GM12878 (cell line): ENCODE results near the gene CBFA2T3. TPM values are rescaled to one million over a fixed set of nuclear protein-coding genes. Genes with fewer than 3 reads are reported as not detected.

Experiments used
- ATAC-seq: fragments of 200-7000 bp; cut with Tn5 transposase; 3 replicates; pipeline ENCODE4 v1.9.1; 2020; ENCODE audit warnings: mild to moderate bottlenecking, moderate library complexity
- BruUV-seq: library from RNA; stranded (reverse); fragments of 400-500 nt; replicated peaks from 2 replicates; lab custom pipeline; 2021; lab: Mats Ljungman, UMichigan
- CTCF ChIA-PET: fragments of 300-600 bp; sonication (Branson Sonifier 250); formaldehyde crosslinking; extraction: SDS; loops from one replicate; lab custom pipeline; 2021; ENCODE audit warnings: inconsistent platforms; lab: Yijun Ruan, JAX
- POLR2A ChIA-PET: fragments of 350-600 bp; formaldehyde crosslinking; extraction: SDS; loops from one replicate; lab custom pipeline; 2021; ENCODE audit warnings: inconsistent platforms; lab: Charles Lee
- RAD21 ChIA-PET: fragments of 300-600 bp; sonication (Branson Sonifier 250); formaldehyde crosslinking; loops from one replicate; lab custom pipeline; 2023; ENCODE audit warnings: antibody characterized with exemption; ENCODE audit not compliant: unreplicated experiment; lab: Charles Lee
- SMC1A ChIA-PET: fragments of 300-600 bp; sonication (Branson Sonifier 250); formaldehyde crosslinking; loops from one replicate; lab custom pipeline; 2023; ENCODE audit not compliant: unreplicated experiment, uncharacterized antibody; lab: Charles Lee
- DNase-seq: peaks from one replicate; pipeline ENCODE4 v3.0.0-alpha.2; 2011; ENCODE audit warnings: low read depth, low spot score
- FAIRE-seq: peaks from 3 replicates; lab custom pipeline; 2011; peaks lifted over from hg19 to GRCh38; lab: Jason Lieb, UNC
- H2AFZ ChIP-seq: 2 replicates; pipeline ENCODE4 v1.6.0; 2011; ENCODE audit warnings: low read depth, low read length, control low read depth; ENCODE audit not compliant: control insufficient read depth
- H3K27ac ChIP-seq: 2 replicates; pipeline ENCODE4 v1.5.1; 2011; ENCODE audit warnings: control low read depth; ENCODE audit not compliant: control insufficient read depth, insufficient read depth
- H3K27me3 ChIP-seq, 2 experiments: replicated peaks in 1 of 2; 2 replicates each; pipeline versions ENCODE4 v1.6.0 to v1.6.1; 2011; ENCODE audit warnings: low read length in 1 of 2; ENCODE audit not compliant: control insufficient read depth in 2 of 2, insufficient read depth in 2 of 2
- H3K36me3 ChIP-seq, 2 experiments: 2 replicates each; pipeline ENCODE4 v1.5.1; 2011; ENCODE audit warnings: low read length in 1 of 2; ENCODE audit not compliant: control insufficient read depth in 2 of 2, insufficient read depth in 2 of 2
- H3K4me1 ChIP-seq: 2 replicates; pipeline ENCODE4 v1.6.1; 2011; ENCODE audit warnings: mild to moderate bottlenecking, low read length, moderate library complexity, mixed read lengths; ENCODE audit not compliant: control insufficient read depth, insufficient read depth
- H3K4me2 ChIP-seq: 2 replicates; pipeline ENCODE4 v1.6.0; 2011; ENCODE audit warnings: control low read depth; ENCODE audit not compliant: control insufficient read depth, insufficient read depth
- H3K4me3 ChIP-seq: fragments of 200-600 bp; sonication (generic); 2 replicates; pipeline ENCODE4 v1.5.1; 2016
- H3K79me2 ChIP-seq: 2 replicates; pipeline ENCODE4 v1.6.0; 2011; ENCODE audit warnings: low read length; ENCODE audit not compliant: control insufficient read depth, insufficient read depth
- H3K9ac ChIP-seq: 2 replicates; pipeline ENCODE4 v1.8.0; 2011; ENCODE audit warnings: low read length, control low read depth, mixed read lengths; ENCODE audit not compliant: control insufficient read depth, insufficient read depth
- H3K9me3 ChIP-seq: replicated peaks from 3 replicates; pipeline ENCODE4 v1.5.1; 2011; ENCODE audit warnings: mild to moderate bottlenecking, low read length; ENCODE audit not compliant: control insufficient read depth, insufficient read depth
- H4K20me1 ChIP-seq: 2 replicates; pipeline ENCODE4 v1.6.0; 2011; ENCODE audit not compliant: control insufficient read depth, insufficient read depth
- EED ChIP-seq: sonication (generic); IDR thresholded peaks from 2 replicates; pipeline ENCODE4 v1.6.1; 2016; ENCODE audit warnings: antibody characterized with exemption, low read depth
- ETV6 ChIP-seq, 2 experiments: fragments of 450-650 bp in 1 of 2; IDR thresholded peaks in 1 of 2; conservative IDR thresholded peaks in 1 of 2; 2 replicates each; pipeline ENCODE4 v1.6.1; 2014; ENCODE audit warnings: antibody characterized with exemption in 1 of 2, borderline replicate concordance in 1 of 2, low read depth in 1 of 2, mild to moderate bottlenecking in 1 of 2, moderate library complexity in 1 of 2
- GATAD2B ChIP-seq: fragments of 450-650 bp; conservative IDR thresholded peaks from 2 replicates; pipeline ENCODE4 v1.6.1; 2017; ENCODE audit warnings: low read depth, mild to moderate bottlenecking, moderate library complexity
- HCFC1 ChIP-seq: fragments of 150-350 bp; IDR thresholded peaks from 2 replicates; pipeline ENCODE4 v1.6.1; 2014; ENCODE audit warnings: low read length
- LARP7 ChIP-seq: fragments of 450-650 bp; IDR thresholded peaks from 2 replicates; pipeline ENCODE4 v1.6.1; 2017; ENCODE audit warnings: mild to moderate bottlenecking
- PAX8 ChIP-seq: fragments of 450-650 bp; IDR thresholded peaks from 2 replicates; pipeline ENCODE4 v1.6.1; 2017; ENCODE audit warnings: mild to moderate bottlenecking, moderate library complexity
- POLR2AphosphoS5 ChIP-seq: IDR thresholded peaks from 2 replicates; pipeline ENCODE4 v1.6.1; 2011; ENCODE audit warnings: mild to moderate bottlenecking, low read length, inconsistent platforms
- RFX5 ChIP-seq: IDR thresholded peaks from 2 replicates; pipeline ENCODE4 v1.6.1; 2011; ENCODE audit warnings: low read depth, low read length, improper control_type of control experiment
- SPI1 ChIP-seq: IDR thresholded peaks from 2 replicates; pipeline ENCODE4 v1.6.1; 2011; ENCODE audit warnings: low read depth, mild to moderate bottlenecking, low read length, moderate library complexity, borderline replicate concordance; ENCODE audit not compliant: insufficient read depth
- STAT1 ChIP-seq: fragments of 450-650 bp; conservative IDR thresholded peaks from 2 replicates; pipeline ENCODE4 v1.6.1; 2014; ENCODE audit warnings: antibody characterized with exemption, mild to moderate bottlenecking
- TCF3 ChIP-seq: IDR thresholded peaks from 2 replicates; pipeline ENCODE4 v1.6.1; 2012; ENCODE audit warnings: low read depth, mild to moderate bottlenecking, low read length, borderline replicate concordance; ENCODE audit not compliant: insufficient read depth
- WGBS: methylation state at CpG from one replicate; pipeline ENCODE4 v1.1.6; 2016; ENCODE audit warnings: low lambda C conversion rate; ENCODE audit not compliant: insufficient replicate concordance, insufficient coverage; ENCODE audit errors: missing lambda C conversion rate; 5-methylcytosine and 5-hydroxymethylcytosine counted together
- in situ Hi-C: fragments of 300-500 bp; cut with MboI; formaldehyde crosslinking; loops from 9 replicates; pipeline ENCODE4 v1.14.3; 2018; ENCODE audit warnings: mixed read lengths
- intact Hi-C: fragments of 100-400 bp; cut with micrococcal nuclease; formaldehyde crosslinking; loops from one replicate; pipeline ENCODE4 v1.14.2; 2022; ENCODE audit not compliant: unreplicated experiment
- polyA plus RNA-seq, 11 experiments: library from polyadenylated mRNA; depleted of rRNA in 4 of 11; unstranded in 6 of 11; stranded (reverse) in 5 of 11; fragments of >200 nt; fragmentation: Nextera tagmentation in 4 of 11; fragmentation: Illumina TruSeq in 1 of 11; extraction: Ambion mirVana in 4 of 11; extraction: Trizol in 1 of 11; gene quantifications; 1 replicate in 1 of 11; 2 replicates in 10 of 11; pipeline versions ENCODE4 v1.2.1 to v1.2.3, GENCODE V29; 2011 to 2016; ENCODE audit warnings: inconsistent platforms in 2 of 11, missing spikeins in 2 of 11, low read depth in 1 of 11
- total RNA-seq, 4 experiments: library from RNA; depleted of rRNA in 3 of 4; stranded (reverse); fragments of >200 nt in 3 of 4; fragmentation: Illumina TruSeq in 1 of 4; extraction: Trizol in 1 of 4; gene quantifications; 2 replicates each; pipeline versions ENCODE4 v1.2.1 to v1.2.3, GENCODE V29; 2013 to 2021
- TF ChIP-seq, protein P1 (sequence below): fragments of 450-650 bp; formaldehyde crosslinking; IDR thresholded peaks from 2 replicates; pipeline ENCODE4 v1.4.0; 2020; ENCODE audit warnings: mild to moderate bottlenecking, moderate library complexity
- TF ChIP-seq, protein P2 (sequence below): fragments of 450-650 bp; IDR thresholded peaks from 2 replicates; pipeline ENCODE4 v1.6.1; 2017; ENCODE audit warnings: low read depth, mild to moderate bottlenecking, moderate library complexity
- TF ChIP-seq, protein P3 (sequence below): IDR thresholded peaks from 2 replicates; pipeline ENCODE4 v1.6.1; 2011; ENCODE audit warnings: borderline replicate concordance, low read depth, mild to moderate bottlenecking, moderate library complexity, mixed read lengths, low read length; ENCODE audit not compliant: insufficient read depth; ENCODE audit errors: extremely low read length

The CBFA2T3 gene
- total and polyA plus RNA-seq, 10 of the 15 experiments (the other 5 are each of a cell fraction or from before 2014, with no cell fraction given) = 0.69 to 42.6 (median 4.5) TPM

DNA sequence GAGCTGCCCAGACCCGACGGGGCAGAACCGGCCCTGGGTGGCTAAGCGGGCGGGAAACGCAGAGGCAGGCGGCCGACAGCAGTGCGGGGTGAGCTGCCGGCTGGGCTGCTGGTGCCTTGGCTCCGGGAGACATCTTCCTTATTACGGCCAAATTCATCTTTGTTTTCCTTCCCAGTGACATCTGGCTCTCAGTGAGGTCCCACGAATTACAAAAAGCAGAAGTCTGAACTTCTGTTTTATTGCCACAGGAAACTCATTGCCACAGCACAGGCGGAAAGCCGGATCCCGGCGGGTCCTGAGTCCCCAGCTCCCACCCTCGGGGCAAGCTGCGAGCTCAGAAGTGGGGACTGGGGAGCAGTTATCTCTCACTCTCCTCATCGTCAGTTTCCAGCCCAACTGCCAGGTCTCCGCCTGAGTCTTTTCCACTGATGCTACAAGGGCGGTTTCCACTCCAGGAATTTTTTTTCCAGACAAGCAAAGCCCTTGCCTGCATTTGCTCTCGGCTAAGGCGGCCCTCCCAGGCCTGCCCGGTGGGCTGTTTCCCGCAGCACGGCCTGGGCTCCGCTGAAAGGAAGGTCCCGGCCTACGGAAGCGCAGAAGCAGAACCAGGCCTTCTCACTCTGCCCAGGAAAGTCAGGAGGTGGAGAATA, 40.3 kb downstream of the CBFA2T3 start (continued):
- TF ChIP-seq, protein P1, sequence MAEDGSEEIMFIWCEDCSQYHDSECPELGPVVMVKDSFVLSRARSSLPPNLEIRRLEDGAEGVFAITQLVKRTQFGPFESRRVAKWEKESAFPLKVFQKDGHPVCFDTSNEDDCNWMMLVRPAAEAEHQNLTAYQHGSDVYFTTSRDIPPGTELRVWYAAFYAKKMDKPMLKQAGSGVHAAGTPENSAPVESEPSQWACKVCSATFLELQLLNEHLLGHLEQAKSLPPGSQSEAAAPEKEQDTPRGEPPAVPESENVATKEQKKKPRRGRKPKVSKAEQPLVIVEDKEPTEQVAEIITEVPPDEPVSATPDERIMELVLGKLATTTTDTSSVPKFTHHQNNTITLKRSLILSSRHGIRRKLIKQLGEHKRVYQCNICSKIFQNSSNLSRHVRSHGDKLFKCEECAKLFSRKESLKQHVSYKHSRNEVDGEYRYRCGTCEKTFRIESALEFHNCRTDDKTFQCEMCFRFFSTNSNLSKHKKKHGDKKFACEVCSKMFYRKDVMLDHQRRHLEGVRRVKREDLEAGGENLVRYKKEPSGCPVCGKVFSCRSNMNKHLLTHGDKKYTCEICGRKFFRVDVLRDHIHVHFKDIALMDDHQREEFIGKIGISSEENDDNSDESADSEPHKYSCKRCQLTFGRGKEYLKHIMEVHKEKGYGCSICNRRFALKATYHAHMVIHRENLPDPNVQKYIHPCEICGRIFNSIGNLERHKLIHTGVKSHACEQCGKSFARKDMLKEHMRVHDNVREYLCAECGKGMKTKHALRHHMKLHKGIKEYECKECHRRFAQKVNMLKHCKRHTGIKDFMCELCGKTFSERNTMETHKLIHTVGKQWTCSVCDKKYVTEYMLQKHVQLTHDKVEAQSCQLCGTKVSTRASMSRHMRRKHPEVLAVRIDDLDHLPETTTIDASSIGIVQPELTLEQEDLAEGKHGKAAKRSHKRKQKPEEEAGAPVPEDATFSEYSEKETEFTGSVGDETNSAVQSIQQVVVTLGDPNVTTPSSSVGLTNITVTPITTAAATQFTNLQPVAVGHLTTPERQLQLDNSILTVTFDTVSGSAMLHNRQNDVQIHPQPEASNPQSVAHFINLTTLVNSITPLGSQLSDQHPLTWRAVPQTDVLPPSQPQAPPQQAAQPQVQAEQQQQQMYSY (CRISPR knock-in tag) = no peak
- TF ChIP-seq, all 136 proteins: peak for 3

DNA sequence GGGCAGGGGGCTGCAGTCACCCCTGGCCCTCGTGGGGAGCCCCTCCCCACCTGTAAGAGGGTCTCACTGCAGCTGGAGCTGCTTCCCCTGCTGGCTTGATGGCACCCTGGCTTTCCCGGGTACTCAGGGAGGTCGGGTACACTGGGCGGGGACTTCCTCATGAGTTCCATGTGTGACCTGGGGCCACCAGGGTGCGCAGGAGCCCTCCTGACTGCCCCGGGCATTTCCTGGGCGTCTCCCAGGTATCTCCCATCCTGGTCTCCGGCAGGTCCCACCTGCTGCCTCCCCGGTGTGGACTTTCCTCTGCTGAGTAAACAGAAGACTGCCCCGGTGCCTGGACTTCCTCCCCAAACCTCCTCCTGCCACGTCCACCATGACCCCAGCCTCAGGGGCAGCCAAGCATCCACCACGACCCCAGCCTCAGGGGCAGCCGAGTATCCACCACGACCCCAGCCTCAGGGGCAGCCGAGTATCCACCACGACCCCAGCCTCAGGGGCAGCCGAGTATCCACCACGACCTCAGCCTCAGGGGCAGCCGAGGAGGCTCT, 40.9 kb downstream of the CBFA2T3 start:
- H2AFZ ChIP-seq = no peak overlapping the region
- no TSS peak for BruUV-seq
- H3K27me3 ChIP-seq = peaks cover 0 to 1% of the 10 kb centered on the region in 2 experiments; a peak in 1 of 4 replicates
- H3K79me2 ChIP-seq = peaks cover 14% of the 10 kb centered on the region
- no peaks in the 10 kb centered on the region for H3K9me3 ChIP-seq
- 19% methylated on average over 19 of the region's 19 CpGs for WGBS
- POLR2A ChIA-PET = no interaction called here
- FAIRE-seq (no peak), DNase-seq (no peak), ATAC-seq (peak; percentile 54)
- in situ Hi-C loops = loop anchor here (5.0 kb wide), 1 partner anchor 231 kb away; no protein-coding TSS in a partner anchor
- peaks cover 35% of the 10 kb centered on the region for H3K4me1 ChIP-seq
- SMC1A ChIA-PET = interaction anchor here (0.8 to 1.0 kb wide), 2 partner anchors 162 to 231 kb away, joined by 3 to 5 read pairs; no protein-coding TSS in a partner anchor
- peaks cover 0 to 2% of the 10 kb centered on the region in 2 experiments; a peak in 3 of 4 replicates for H3K36me3 ChIP-seq
- RAD21 ChIA-PET = interaction anchor here (1.5 kb wide), 1 partner anchor 231 kb away, joined by 4 read pairs; no protein-coding TSS in a partner anchor
- H3K4me2 ChIP-seq = peak overlapping the region; percentile 71
- peak overlapping the region; percentile 11; the same call in 1 of the 2 replicates for H3K27ac ChIP-seq
- H3K9ac ChIP-seq = no peak overlapping the region
- CTCF ChIA-PET = interaction anchor here (0.7 to 1.4 kb wide), 4 partner anchors 124 to 235 kb away, joined by 3 to 4 read pairs (median 3); partner anchors contain the start of gene CDH15
- no peaks in the 10 kb centered on the region for H4K20me1 ChIP-seq
- intact Hi-C loops = loop anchor here (5.0 kb wide), 1 partner anchor 36 kb away; no protein-coding TSS in a partner anchor
- no peak overlapping the region for H3K4me3 ChIP-seq
- TF ChIP-seq EED (0 out of 2 replicates have a peak, but pooled peaks have one; percentile 49), STAT1 (no peak), SPI1 (0 out of 2 replicates have a peak, but pooled peaks have one; percentile 16), GATAD2B (no peak), TCF3 (no peak), HCFC1 (no peak), RFX5 (no peak), PAX8 (no peak), ETV6 (conservative IDR thresholded peaks at IDR 0.05 in 1 of 2, IDR thresholded peaks at IDR 0.05 in 1 of 2; ENCODE audit: borderline replicate concordance in 1 of 2, low read depth in 1 of 2) (no peak), POLR2AphosphoS5 (no peak), LARP7 (no peak)
- TF ChIP-seq, protein P2, sequence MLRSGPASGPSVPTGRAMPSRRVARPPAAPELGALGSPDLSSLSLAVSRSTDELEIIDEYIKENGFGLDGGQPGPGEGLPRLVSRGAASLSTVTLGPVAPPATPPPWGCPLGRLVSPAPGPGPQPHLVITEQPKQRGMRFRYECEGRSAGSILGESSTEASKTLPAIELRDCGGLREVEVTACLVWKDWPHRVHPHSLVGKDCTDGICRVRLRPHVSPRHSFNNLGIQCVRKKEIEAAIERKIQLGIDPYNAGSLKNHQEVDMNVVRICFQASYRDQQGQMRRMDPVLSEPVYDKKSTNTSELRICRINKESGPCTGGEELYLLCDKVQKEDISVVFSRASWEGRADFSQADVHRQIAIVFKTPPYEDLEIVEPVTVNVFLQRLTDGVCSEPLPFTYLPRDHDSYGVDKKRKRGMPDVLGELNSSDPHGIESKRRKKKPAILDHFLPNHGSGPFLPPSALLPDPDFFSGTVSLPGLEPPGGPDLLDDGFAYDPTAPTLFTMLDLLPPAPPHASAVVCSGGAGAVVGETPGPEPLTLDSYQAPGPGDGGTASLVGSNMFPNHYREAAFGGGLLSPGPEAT = no peak
- TF ChIP-seq, protein P3, sequence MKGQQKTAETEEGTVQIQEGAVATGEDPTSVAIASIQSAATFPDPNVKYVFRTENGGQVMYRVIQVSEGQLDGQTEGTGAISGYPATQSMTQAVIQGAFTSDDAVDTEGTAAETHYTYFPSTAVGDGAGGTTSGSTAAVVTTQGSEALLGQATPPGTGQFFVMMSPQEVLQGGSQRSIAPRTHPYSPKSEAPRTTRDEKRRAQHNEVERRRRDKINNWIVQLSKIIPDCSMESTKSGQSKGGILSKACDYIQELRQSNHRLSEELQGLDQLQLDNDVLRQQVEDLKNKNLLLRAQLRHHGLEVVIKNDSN = no peak
